ENCODE measurements around the gene MYOZ3. TPM values are rescaled to one million over a fixed set of nuclear protein-coding genes. Genes with fewer than 3 reads are reported as not detected.

Gene MYOZ3
- total RNA-seq, 1 experiment from 2014 or later, result 0.82 TPM

DNA sequence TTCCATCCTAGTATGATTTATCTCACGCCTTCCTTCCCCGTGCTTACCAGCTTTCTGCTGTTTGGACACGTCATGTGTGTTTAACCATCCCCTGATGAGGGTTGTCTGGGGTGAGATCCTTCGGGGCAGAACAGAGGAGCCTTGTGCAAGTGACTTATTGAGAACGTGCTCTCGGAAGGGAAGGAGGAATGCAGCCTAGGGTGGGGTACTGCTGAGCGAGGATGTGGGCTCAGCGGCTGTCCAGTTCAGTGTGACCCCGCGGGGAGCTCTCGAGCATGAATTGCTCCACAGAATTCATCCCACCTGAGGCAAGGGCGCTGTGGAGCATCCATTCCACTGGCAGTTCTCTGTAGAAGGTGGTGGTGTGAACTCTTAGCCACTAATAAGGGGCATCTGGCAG lies 4.0 kb downstream of the MYOZ3 start:
- no peak overlapping the region for H3K27ac ChIP-seq
- no peaks in the 10 kb centered on the region for H3K27me3 ChIP-seq (replicated peaks)
- peaks cover 5% of the 10 kb centered on the region; the same call in 1 of the 2 replicates for H3K4me1 ChIP-seq (replicated peaks)
- H3K4me3 ChIP-seq, result no peak overlapping the region
- H3K36me3 ChIP-seq, result no peaks in the 10 kb centered on the region
- no peak for DNase-seq (ENCODE audit: low read depth in 1 of 2, low spot score in 2 of 2)
- no peaks in the 10 kb centered on the region for H3K9me3 ChIP-seq (replicated peaks)

GRCh38 chr5:150670275-150670947 lies 9.4 kb downstream of the MYOZ3 start:
- no peak overlapping the region for H3K27ac ChIP-seq
- H3K36me3 ChIP-seq, result no peaks in the 10 kb centered on the region
- peaks cover 33% of the 10 kb centered on the region for H3K4me1 ChIP-seq (replicated peaks)
- no peaks in the 10 kb centered on the region for H3K27me3 ChIP-seq (replicated peaks)
- H3K9me3 ChIP-seq (replicated peaks), result no peaks in the 10 kb centered on the region
- H3K4me3 ChIP-seq, result no peak overlapping the region
- no peak for DNase-seq (ENCODE audit: low read depth in 1 of 2, low spot score in 2 of 2)

DNA sequence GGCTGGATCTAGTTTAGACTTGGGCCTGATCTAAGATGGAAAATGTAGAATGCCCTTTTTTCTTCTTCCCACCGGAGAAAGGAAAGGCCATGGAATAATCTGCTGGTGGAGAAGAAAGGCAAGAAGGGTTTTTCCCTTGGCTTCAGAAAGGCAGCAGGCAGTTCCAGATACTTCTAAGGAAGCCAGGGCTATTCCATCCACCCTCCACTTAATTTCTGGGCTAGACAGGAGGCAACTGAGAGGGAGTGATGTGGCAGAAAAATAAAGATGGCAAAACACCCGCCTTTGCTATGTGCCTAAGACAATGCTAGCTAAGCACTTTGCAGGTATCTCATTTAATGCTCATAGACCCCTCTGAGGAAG lies 9.9 kb downstream of the MYOZ3 start:
- H3K4me3 ChIP-seq, result no peak overlapping the region
- H3K9me3 ChIP-seq (replicated peaks), result no peaks in the 10 kb centered on the region
- no peaks in the 10 kb centered on the region for H3K36me3 ChIP-seq
- H3K27ac ChIP-seq, result no peak overlapping the region
- H3K27me3 ChIP-seq (replicated peaks), result no peaks in the 10 kb centered on the region
- H3K4me1 ChIP-seq (replicated peaks), result peaks cover 38% of the 10 kb centered on the region
- no peak for DNase-seq (ENCODE audit: low read depth in 1 of 2, low spot score in 2 of 2)

DNA sequence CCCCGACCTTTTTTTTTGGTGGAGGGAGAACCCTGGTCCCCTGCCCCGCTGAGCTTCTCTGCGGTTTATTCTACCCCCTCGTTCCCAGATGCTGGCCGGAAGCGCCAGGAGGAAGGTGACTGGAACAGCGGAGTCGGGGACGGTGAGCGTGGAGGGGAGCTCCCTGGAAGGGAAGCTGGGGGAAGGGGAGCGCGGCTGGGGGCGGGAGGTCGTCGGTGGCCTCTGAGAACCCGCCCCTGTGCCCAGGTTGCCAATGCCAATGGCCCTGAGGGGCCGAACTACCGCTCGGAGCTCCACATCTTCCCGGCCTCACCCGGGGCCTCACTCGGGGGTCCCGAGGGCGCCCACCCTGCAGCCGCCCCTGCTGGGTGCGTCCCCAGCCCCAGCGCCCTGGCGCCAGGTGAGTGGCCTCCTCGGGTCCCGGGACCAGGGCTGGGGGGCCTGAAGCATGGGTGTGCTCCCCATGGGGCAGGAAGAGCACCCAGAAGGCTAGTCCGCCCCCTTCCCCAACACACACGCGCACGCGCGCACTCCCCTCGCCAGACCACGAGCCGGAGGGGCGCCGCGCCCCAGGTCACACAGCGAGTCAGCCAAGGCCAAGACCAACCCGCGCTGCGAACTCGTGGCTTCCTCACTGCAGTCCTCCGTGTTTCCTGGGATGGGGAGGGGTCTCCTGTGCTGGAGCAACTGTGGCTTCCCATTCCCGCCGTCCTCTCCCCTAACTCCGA lies 10.6 kb downstream of the MYOZ3 start:
- no peaks in the 10 kb centered on the region for H3K36me3 ChIP-seq
- DNase-seq (ENCODE audit: low read depth in 1 of 2, low spot score in 2 of 2), result no peak
- H3K27me3 ChIP-seq (replicated peaks), result no peaks in the 10 kb centered on the region
- H3K9me3 ChIP-seq (replicated peaks), result no peaks in the 10 kb centered on the region
- peaks cover 40% of the 10 kb centered on the region for H3K4me1 ChIP-seq (replicated peaks)
- no peak overlapping the region for H3K27ac ChIP-seq
- no peak overlapping the region for H3K4me3 ChIP-seq

DNA sequence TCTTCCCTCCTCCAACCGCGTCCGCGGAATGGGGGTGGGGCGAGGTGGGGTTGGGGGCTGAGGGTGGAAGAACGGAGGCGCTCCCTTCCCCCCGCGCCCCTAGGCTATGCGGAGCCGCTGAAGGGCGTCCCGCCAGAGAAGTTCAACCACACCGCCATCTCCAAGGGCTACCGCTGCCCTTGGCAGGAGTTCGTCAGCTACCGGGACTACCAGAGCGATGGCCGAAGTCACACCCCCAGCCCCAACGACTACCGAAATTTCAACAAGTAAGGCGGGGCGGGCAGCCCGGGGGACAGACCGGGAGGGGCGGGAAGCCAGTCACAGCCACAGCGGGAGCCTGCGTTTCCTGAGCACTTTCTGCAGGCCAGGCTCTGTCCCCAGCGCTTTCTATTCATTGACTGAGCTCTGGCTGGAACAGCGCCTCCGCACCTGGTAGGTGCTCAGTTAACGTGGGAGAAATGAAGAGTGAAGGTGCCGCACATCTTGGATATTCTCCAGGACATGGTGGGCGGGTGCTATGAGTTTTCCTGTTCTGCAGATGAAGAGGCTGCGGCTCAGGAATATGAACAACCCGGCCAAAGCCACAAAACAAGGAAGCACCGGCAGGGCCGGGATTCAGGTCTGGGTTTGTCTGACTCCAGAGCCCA lies 11.3 kb downstream of the MYOZ3 start:
- peak overlapping the region; percentile 3; the same call in 1 of the 2 replicates for H3K4me3 ChIP-seq
- H3K27me3 ChIP-seq (replicated peaks), result no peaks in the 10 kb centered on the region
- DNase-seq (ENCODE audit: low read depth in 1 of 2, low spot score in 2 of 2), result no peak
- no peaks in the 10 kb centered on the region for H3K9me3 ChIP-seq (replicated peaks)
- peaks cover 40% of the 10 kb centered on the region for H3K4me1 ChIP-seq (replicated peaks)
- peak overlapping the region; percentile 77 for H3K27ac ChIP-seq
- H3K36me3 ChIP-seq, result no peaks in the 10 kb centered on the region

GRCh38 chr5:150672884-150673275 lies 11.8 kb downstream of the MYOZ3 start:
- H3K27ac ChIP-seq, result peak overlapping the region; percentile 77
- no peaks in the 10 kb centered on the region for H3K36me3 ChIP-seq
- no peak for DNase-seq (ENCODE audit: low read depth in 1 of 2, low spot score in 2 of 2)
- H3K4me3 ChIP-seq, result no peak overlapping the region
- peaks cover 40% of the 10 kb centered on the region for H3K4me1 ChIP-seq (replicated peaks)
- no peaks in the 10 kb centered on the region for H3K27me3 ChIP-seq (replicated peaks)
- H3K9me3 ChIP-seq (replicated peaks), result no peaks in the 10 kb centered on the region

GRCh38 chr5:150674341-150674821 lies 13.3 kb downstream of the MYOZ3 start:
- peaks cover 40% of the 10 kb centered on the region for H3K4me1 ChIP-seq (replicated peaks)
- H3K9me3 ChIP-seq (replicated peaks), result no peaks in the 10 kb centered on the region
- no peak overlapping the region for H3K4me3 ChIP-seq
- peak overlapping the region; percentile 77 for H3K27ac ChIP-seq
- peaks cover 5% of the 10 kb centered on the region for H3K36me3 ChIP-seq
- DNase-seq (ENCODE audit: low read depth in 1 of 2, low spot score in 2 of 2), result peak in 1 of 2 experiments; percentile 86
- H3K27me3 ChIP-seq (replicated peaks), result no peaks in the 10 kb centered on the region

GRCh38 chr5:150675069-150675468 lies 14.0 kb downstream of the MYOZ3 start:
- Histone ChIP-seq H3K27ac (peak overlapping the region; percentile 77), H3K9me3 (replicated peaks) (no peaks in the 10 kb centered on the region), H3K36me3 (peaks cover 7% of the 10 kb centered on the region)

DNA sequence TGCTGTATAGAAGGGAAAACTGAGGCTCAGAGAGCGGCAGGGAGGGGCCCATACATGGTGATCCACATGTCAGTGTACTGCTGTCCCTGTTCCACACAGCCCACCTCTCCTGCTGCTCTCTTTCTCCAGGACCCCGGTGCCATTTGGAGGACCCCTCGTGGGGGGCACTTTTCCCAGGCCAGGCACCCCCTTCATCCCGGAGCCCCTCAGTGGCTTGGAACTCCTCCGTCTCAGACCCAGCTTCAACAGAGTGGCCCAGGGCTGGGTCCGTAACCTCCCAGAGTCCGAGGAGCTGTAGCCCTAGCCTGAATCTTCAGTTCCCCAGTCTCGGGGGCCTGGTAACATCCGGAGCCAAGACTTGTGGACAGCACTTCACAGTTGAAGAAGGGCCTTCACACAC lies 15.5 kb downstream of the MYOZ3 start:
- no peak for DNase-seq (ENCODE audit: low read depth in 1 of 2, low spot score in 2 of 2)
- H3K4me1 ChIP-seq (replicated peaks), result peaks cover 40% of the 10 kb centered on the region
- H3K36me3 ChIP-seq, result peaks cover 15% of the 10 kb centered on the region
- no peaks in the 10 kb centered on the region for H3K27me3 ChIP-seq (replicated peaks)
- no peak overlapping the region for H3K27ac ChIP-seq
- no peak overlapping the region for H3K4me3 ChIP-seq
- H3K9me3 ChIP-seq (replicated peaks), result no peaks in the 10 kb centered on the region

More at GRCh38 chr5:150675069-150675468, 14.0 kb downstream of the MYOZ3 start:
- Histone ChIP-seq H3K4me1 (replicated peaks) (peaks cover 40% of the 10 kb centered on the region), H3K27me3 (replicated peaks) (no peaks in the 10 kb centered on the region), H3K4me3 (no peak overlapping the region)
- no peak for DNase-seq (ENCODE audit: low read depth in 1 of 2, low spot score in 2 of 2)

DNA sequence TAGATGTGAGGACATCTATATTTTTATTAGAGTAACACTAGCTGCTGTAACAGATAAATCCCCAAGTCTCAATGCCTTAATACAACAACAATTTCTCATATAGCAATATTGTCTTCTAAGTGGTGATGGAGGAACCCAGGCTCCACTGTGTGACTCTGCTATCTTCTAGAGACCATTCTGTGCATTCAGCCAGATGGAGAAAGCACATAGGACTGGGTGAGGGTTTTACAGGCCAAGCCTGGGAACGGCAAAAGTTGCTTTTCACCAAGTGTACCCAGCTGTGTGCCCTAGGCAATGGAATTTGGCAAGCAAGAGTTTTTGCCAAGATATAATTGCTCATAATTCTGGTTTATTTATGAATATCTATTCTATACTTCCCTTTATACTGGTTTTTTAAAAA lies 28.1 kb downstream of the MYOZ3 start:
- H3K36me3 ChIP-seq, result peaks cover 57% of the 10 kb centered on the region
- H3K27ac ChIP-seq, result no peak overlapping the region
- no peak for DNase-seq (ENCODE audit: low read depth in 1 of 2, low spot score in 2 of 2)
- no peaks in the 10 kb centered on the region for H3K4me1 ChIP-seq (replicated peaks)
- H3K4me3 ChIP-seq, result no peak overlapping the region
- no peaks in the 10 kb centered on the region for H3K9me3 ChIP-seq (replicated peaks)
- no peaks in the 10 kb centered on the region for H3K27me3 ChIP-seq (replicated peaks)

DNA sequence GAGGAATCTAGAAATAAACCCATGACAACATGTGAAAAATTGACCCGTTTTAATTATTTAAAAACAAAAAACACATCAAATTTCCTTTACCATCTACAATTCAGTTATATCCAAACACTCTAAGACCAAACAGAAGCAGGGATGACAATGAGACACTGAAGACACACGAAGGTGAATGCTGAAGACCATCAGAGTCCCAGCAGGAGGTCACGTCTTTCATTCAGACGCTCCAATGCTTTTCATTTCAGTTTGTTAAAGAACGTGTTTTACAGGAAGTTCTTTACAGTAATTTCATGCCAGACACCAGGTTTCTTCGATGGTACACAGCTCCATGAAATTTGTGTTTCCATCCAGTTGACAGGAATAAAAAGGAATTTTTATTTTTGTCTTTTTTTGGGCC lies 29.7 kb downstream of the MYOZ3 start:
- no peaks in the 10 kb centered on the region for H3K4me1 ChIP-seq (replicated peaks)
- peaks cover 73% of the 10 kb centered on the region for H3K36me3 ChIP-seq
- no peak overlapping the region for H3K27ac ChIP-seq
- no peaks in the 10 kb centered on the region for H3K27me3 ChIP-seq (replicated peaks)
- H3K4me3 ChIP-seq, result no peak overlapping the region
- H3K9me3 ChIP-seq (replicated peaks), result no peaks in the 10 kb centered on the region
- DNase-seq (ENCODE audit: low read depth in 1 of 2, low spot score in 2 of 2), result no peak

DNA sequence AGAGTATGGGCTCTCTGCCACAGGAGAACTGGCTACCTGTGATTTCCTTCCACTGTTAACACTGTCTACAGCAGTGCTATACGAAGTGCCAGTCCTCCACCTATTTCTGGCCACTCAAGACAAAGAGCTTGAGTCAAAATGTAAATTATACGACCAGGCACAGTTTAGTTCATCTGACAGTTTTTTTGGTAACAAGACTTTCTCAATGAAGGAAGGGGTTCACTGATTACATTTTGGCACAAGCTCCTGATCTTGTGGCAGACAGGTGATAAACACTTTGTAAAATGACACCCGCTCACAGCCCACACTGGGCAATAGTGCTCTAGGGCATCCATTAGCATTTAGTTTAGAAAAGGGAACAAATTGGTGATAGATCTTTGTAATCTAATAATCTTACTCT lies 31.2 kb downstream of the MYOZ3 start:
- H3K27me3 ChIP-seq (replicated peaks), result no peaks in the 10 kb centered on the region
- no peak for DNase-seq (ENCODE audit: low read depth in 1 of 2, low spot score in 2 of 2)
- H3K9me3 ChIP-seq (replicated peaks), result no peaks in the 10 kb centered on the region
- peaks cover 82% of the 10 kb centered on the region for H3K36me3 ChIP-seq
- H3K27ac ChIP-seq, result no peak overlapping the region
- no peak overlapping the region for H3K4me3 ChIP-seq
- no peaks in the 10 kb centered on the region for H3K4me1 ChIP-seq (replicated peaks)

DNA sequence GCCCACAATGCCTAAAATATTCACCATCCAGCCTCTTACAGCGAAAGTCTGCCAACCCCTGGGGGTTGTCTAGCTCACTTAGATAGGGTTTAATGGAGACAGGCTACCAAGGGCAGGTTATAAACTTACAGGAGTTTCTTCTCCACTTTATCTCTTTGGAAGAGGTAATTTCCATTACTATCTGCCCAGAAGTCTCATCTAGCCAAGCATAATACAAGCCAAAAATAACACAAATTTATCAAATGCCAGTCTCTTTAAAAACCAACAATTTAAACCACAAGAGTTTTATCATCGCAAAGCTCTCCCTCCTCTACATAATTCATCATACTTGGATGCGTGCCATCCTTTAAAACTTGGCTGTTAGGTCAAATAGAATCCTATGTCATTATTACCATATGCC lies 33.6 kb downstream of the MYOZ3 start:
- Histone ChIP-seq H3K4me1 (replicated peaks) (peaks cover 7% of the 10 kb centered on the region), H3K9me3 (replicated peaks) (no peaks in the 10 kb centered on the region), H3K36me3 (peaks cover 98% of the 10 kb centered on the region), H3K27ac (no peak overlapping the region), H3K4me3 (no peak overlapping the region), H3K27me3 (replicated peaks) (no peaks in the 10 kb centered on the region)
- no peak for DNase-seq (ENCODE audit: low read depth in 1 of 2, low spot score in 2 of 2)

- Histone ChIP-seq H3K9me3 (replicated peaks) (no peaks in the 10 kb centered on the region), H3K36me3 (peaks cover 52% of the 10 kb centered on the region), H3K4me1 (replicated peaks) (peaks cover 15% of the 10 kb centered on the region), H3K27me3 (replicated peaks) (no peaks in the 10 kb centered on the region), H3K27ac (peak overlapping the region; percentile 79), H3K4me3 (peak overlapping the region; percentile 81)
- no peak for DNase-seq (ENCODE audit: low read depth in 1 of 2, low spot score in 2 of 2)
Observed at GRCh38 chr5:150700246-150700593, 39.2 kb downstream of the MYOZ3 start.

All from SJSA1 (cell line).